Measurements from ENCODE around the gene C16orf46. TPM values are rescaled to one million over a fixed set of nuclear protein-coding genes. Genes with fewer than 3 reads are reported as not detected.

C16orf46 gene
- total and polyA plus RNA-seq, 2 of the 13 experiments (the other 11 are each of a cell fraction or from before 2014, with no cell fraction given) = 0.38 to 0.55 TPM

DNA sequence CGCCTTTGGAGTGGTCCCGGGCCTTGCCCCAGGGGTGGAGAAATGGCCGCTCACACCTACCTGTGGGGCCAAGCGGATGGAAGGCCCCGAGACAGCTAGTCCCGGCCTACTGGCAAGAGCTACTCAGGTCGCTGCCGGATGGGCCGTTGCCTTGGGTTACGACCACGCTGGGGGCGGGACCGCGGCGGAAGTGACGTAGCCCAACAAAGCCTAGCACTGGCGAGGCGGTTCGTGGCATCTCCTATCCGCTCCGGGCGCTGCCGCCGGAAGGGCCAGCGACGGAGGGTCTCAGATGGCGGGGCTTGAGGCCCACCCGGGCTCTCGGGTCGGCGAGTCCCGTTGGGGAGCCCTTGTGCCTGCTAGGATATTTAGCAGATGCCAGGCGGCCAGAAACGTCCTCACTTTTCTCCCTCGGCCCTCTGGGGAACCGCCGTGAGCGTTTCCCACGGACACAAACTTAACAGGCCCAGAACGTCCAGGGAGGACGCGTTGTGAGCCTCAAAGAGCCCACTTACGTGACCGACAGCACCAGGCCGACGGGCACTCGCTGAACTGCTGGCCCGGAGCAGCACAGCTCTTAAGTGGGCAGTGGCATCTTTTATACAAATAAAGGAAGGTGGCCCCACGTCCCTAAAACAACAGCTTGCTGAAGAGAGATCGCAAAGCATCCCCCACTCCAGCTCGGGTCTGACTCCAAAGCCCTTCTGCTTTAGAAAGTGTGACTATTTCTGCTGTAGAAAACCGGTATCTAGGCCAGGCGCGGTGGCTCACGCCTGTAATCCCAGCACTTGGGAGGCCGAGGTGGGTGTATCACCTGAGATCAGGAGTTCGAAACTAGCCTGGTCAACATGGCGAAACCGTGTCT, at the start of gene C16orf46 (continued):
- TF ChIP-seq, protein P1, sequence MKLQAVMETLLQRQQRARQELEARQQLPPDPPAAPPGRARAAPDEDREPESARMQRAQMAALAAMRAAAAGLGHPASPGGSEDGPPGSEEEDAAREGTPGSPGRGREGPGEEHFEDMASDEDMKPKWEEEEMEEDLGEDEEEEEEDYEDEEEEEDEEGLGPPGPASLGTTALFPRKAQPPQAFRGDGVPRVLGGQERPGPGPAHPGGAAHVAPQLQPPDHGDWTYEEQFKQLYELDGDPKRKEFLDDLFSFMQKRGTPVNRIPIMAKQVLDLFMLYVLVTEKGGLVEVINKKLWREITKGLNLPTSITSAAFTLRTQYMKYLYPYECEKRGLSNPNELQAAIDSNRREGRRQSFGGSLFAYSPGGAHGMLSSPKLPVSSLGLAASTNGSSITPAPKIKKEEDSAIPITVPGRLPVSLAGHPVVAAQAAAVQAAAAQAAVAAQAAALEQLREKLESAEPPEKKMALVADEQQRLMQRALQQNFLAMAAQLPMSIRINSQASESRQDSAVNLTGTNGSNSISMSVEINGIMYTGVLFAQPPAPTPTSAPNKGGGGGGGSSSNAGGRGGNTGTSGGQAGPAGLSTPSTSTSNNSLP (IDR thresholded peaks at IDR 0.05; ENCODE audit: low read depth, low read length) = no peak
- TF ChIP-seq, protein P2, sequence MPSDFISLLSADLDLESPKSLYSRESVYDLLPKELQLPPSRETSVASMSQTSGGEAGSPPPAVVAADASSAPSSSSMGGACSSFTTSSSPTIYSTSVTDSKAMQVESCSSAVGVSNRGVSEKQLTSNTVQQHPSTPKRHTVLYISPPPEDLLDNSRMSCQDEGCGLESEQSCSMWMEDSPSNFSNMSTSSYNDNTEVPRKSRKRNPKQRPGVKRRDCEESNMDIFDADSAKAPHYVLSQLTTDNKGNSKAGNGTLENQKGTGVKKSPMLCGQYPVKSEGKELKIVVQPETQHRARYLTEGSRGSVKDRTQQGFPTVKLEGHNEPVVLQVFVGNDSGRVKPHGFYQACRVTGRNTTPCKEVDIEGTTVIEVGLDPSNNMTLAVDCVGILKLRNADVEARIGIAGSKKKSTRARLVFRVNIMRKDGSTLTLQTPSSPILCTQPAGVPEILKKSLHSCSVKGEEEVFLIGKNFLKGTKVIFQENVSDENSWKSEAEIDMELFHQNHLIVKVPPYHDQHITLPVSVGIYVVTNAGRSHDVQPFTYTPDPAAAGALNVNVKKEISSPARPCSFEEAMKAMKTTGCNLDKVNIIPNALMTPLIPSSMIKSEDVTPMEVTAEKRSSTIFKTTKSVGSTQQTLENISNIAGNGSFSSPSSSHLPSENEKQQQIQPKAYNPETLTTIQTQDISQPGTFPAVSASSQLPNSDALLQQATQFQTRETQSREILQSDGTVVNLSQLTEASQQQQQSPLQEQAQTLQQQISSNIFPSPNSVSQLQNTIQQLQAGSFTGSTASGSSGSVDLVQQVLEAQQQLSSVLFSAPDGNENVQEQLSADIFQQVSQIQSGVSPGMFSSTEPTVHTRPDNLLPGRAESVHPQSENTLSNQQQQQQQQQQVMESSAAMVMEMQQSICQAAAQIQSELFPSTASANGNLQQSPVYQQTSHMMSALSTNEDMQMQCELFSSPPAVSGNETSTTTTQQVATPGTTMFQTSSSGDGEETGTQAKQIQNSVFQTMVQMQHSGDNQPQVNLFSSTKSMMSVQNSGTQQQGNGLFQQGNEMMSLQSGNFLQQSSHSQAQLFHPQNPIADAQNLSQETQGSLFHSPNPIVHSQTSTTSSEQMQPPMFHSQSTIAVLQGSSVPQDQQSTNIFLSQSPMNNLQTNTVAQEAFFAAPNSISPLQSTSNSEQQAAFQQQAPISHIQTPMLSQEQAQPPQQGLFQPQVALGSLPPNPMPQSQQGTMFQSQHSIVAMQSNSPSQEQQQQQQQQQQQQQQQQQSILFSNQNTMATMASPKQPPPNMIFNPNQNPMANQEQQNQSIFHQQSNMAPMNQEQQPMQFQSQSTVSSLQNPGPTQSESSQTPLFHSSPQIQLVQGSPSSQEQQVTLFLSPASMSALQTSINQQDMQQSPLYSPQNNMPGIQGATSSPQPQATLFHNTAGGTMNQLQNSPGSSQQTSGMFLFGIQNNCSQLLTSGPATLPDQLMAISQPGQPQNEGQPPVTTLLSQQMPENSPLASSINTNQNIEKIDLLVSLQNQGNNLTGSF (CRISPR knock-in tag; IDR thresholded peaks at IDR 0.05) = peak; percentile 85
- TF ChIP-seq SIN3B (IDR thresholded peaks at IDR 0.05; ENCODE audit: low read length) = peak; percentile 52; the same call in 1 of the 2 replicates
- TF ChIP-seq ZNF235 (CRISPR knock-in tag; IDR thresholded peaks at IDR 0.05; ENCODE audit: borderline replicate concordance) = peak; percentile 91; the same call in 1 of the 2 replicates
- peak; percentile 89 for TF ChIP-seq MEIS2 (CRISPR knock-in tag; IDR thresholded peaks at IDR 0.05)
- TF ChIP-seq, protein P3, sequence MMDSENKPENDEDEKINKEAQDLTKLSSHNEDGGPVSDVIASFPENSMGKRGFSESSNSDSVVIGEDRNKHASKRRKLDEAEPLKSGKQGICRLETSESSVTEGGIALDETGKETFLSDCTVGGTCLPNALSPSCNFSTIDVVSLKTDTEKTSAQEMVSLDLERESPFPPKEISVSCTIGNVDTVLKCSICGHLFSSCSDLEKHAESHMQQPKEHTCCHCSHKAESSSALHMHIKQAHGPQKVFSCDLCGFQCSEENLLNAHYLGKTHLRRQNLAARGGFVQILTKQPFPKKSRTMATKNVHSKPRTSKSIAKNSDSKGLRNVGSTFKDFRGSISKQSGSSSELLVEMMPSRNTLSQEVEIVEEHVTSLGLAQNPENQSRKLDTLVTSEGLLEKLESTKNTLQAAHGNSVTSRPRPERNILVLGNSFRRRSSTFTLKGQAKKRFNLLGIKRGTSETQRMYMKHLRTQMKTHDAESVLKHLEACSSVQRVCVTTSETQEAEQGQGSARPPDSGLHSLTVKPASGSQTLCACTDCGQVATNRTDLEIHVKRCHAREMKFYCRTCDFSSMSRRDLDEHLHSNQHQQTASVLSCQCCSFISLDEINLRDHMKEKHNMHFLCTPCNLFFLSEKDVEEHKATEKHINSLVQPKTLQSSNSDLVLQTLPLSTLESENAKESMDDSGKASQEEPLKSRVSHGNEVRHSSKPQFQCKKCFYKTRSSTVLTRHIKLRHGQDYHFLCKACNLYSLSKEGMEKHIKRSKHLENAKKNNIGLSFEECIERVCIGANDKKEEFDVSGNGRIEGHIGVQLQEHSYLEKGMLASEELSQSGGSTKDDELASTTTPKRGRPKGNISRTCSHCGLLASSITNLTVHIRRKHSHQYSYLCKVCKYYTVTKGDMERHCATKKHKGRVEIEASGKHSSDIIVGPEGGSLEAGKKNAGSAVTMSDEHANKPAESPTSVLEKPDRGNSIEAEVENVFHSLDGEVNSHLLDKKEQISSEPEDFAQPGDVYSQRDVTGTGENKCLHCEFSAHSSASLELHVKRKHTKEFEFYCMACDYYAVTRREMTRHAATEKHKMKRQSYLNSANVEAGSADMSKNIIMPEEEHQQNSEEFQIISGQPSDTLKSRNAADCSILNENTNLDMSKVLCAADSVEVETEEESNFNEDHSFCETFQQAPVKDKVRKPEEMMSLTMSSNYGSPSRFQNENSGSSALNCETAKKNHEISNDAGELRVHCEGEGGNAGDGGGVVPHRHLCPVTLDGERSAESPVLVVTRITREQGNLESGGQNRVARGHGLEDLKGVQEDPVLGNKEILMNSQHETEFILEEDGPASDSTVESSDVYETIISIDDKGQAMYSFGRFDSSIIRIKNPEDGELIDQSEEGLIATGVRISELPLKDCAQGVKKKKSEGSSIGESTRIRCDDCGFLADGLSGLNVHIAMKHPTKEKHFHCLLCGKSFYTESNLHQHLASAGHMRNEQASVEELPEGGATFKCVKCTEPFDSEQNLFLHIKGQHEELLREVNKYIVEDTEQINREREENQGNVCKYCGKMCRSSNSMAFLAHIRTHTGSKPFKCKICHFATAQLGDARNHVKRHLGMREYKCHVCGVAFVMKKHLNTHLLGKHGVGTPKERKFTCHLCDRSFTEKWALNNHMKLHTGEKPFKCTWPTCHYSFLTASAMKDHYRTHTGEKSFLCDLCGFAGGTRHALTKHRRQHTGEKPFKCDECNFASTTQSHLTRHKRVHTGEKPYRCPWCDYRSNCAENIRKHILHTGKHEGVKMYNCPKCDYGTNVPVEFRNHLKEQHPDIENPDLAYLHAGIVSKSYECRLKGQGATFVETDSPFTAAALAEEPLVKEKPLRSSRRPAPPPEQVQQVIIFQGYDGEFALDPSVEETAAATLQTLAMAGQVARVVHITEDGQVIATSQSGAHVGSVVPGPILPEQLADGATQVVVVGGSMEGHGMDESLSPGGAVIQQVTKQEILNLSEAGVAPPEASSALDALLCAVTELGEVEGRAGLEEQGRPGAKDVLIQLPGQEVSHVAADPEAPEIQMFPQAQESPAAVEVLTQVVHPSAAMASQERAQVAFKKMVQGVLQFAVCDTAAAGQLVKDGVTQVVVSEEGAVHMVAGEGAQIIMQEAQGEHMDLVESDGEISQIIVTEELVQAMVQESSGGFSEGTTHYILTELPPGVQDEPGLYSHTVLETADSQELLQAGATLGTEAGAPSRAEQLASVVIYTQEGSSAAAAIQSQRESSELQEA (CRISPR knock-in tag; IDR thresholded peaks at IDR 0.05; ENCODE audit: not compliant biosample characterization) = peak; percentile 72
- no peak for TF ChIP-seq TCF7L2 (IDR thresholded peaks at IDR 0.05; ENCODE audit: low read depth, low read length)
- peak; percentile 81 for TF ChIP-seq SP5 (CRISPR knock-in tag; IDR thresholded peaks at IDR 0.05; ENCODE audit: borderline replicate concordance, low read depth)
- no peak for TF ChIP-seq ZNF652 (CRISPR knock-in tag; IDR thresholded peaks at IDR 0.05; ENCODE audit: borderline replicate concordance, low read depth)
- peak; percentile 93 for TF ChIP-seq TAF1 (CRISPR knock-in tag; IDR thresholded peaks at IDR 0.05)
- TF ChIP-seq ELF1 (CRISPR knock-in tag; IDR thresholded peaks at IDR 0.05) = peak; percentile 79
- no peak for TF ChIP-seq STAG1 (CRISPR knock-in tag; IDR thresholded peaks at IDR 0.05)
- TF ChIP-seq, protein P4, sequence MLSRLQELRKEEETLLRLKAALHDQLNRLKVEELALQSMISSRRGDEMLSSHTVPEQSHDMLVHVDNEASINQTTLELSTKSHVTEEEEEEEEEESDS (CRISPR knock-in tag; IDR thresholded peaks at IDR 0.05; ENCODE audit: borderline replicate concordance) = no peak

Measured in HepG2 (cell line).